ENCODE data around the gene MTG2.

DNA sequence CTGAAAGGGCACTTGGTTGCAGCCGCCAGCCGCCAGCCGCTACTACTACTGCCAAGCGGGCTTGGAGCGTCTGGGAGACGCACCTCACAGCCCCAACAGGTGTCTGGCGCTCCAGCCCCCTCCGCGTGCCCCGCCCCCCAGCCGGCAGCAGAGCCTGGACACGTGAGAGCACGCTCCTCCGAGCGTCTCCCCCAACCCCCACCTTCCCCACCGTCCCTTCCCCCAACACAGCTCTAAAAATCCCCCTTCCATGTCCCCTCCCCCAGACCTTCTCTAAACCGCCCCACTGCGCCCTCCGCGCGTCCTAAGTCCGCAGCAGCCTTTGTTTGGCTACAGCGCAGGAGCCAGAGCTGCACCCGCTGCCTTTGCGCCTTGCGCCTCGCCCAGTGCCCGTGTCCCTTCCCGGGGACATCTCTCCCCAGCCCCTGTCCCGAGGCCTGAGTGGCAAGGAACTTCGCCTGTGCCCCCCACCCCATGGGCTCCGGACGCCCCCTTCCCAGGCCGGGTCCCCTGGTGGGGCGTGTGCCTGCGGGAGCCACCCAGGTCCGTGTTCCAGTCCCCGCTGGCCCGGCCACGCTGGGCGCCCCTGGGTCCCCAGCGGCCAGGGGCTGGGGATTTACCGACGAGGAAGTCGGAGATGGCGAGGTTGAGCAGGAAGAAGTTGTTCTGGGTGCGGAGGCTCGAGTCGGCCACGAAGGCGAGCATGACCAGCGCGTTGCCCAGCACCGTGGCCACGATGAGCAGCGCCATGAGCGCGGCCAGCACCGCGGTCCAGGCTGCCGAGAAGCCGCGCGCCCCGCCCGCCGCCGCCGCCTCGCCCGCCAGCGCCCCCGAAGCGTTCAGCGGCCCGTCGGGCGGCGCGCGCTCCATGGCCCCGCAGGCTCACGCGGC lies 36.5 kb downstream of the MTG2 start:
- TF ChIP-seq POLR2AphosphoS5 (IDR thresholded peaks at IDR 0.05) = no peak
- TF ChIP-seq, protein P1, sequence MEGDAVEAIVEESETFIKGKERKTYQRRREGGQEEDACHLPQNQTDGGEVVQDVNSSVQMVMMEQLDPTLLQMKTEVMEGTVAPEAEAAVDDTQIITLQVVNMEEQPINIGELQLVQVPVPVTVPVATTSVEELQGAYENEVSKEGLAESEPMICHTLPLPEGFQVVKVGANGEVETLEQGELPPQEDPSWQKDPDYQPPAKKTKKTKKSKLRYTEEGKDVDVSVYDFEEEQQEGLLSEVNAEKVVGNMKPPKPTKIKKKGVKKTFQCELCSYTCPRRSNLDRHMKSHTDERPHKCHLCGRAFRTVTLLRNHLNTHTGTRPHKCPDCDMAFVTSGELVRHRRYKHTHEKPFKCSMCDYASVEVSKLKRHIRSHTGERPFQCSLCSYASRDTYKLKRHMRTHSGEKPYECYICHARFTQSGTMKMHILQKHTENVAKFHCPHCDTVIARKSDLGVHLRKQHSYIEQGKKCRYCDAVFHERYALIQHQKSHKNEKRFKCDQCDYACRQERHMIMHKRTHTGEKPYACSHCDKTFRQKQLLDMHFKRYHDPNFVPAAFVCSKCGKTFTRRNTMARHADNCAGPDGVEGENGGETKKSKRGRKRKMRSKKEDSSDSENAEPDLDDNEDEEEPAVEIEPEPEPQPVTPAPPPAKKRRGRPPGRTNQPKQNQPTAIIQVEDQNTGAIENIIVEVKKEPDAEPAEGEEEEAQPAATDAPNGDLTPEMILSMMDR (IDR thresholded peaks at IDR 0.05) = no peak
- TF ChIP-seq POLR2A (IDR thresholded peaks at IDR 0.05) = no peak
